Cardiac fibroblast (primary cell): ENCODE measurements around the gene SCFD1.
A peak's percentile ranks its signal among the peaks of the same experiment; 100 is the strongest.

Experiments used
- DNase-seq, 2 donors: peaks; one replicate each; pipeline versions ENCODE4 v3.0.0 to v3.0.0-alpha.2; 2010; ENCODE audit warnings: low read depth in 2 of 2
- H3K4me3 ChIP-seq, 2 donors: replicated peaks in 1 of 2; 1 replicate in 1 of 2; 2 replicates in 1 of 2; pipeline ENCODE4 v1.5.1; 2011; ENCODE audit warnings: low read depth in 2 of 2, low read length in 2 of 2, mild to moderate bottlenecking in 2 of 2, moderate library complexity in 1 of 2
- CTCF ChIP-seq: IDR thresholded peaks from one replicate; pipeline ENCODE4 v1.5.1; 2011; ENCODE audit warnings: low read depth, mild to moderate bottlenecking, low read length, inconsistent platforms

SCFD1 gene

GRCh38 chr14:30725763-30726162 is 103.6 kb downstream of the SCFD1 start:
- no peak for TF ChIP-seq CTCF
- peak in 1 of 2 donors; percentile 4 for DNase-seq

GRCh38 chr14:30728471-30728870 is 106.4 kb downstream of the SCFD1 start:
- no peak overlapping the region for H3K4me3 ChIP-seq
- TF ChIP-seq CTCF: no peak
- no peak for DNase-seq

More at GRCh38 chr14:30725763-30726162, 103.6 kb downstream of the SCFD1 start:
- H3K4me3 ChIP-seq: no peak overlapping the region

GRCh38 chr14:30737916-30738315 is 115.8 kb downstream of the SCFD1 start:
- no peak for DNase-seq
- TF ChIP-seq CTCF: no peak
- no peak overlapping the region for H3K4me3 ChIP-seq

GRCh38 chr14:30738978-30739377 is 116.9 kb downstream of the SCFD1 start:
- no peak overlapping the region for H3K4me3 ChIP-seq
- no peak for TF ChIP-seq CTCF
- no peak for DNase-seq

GRCh38 chr14:30748343-30748742 is 126.2 kb downstream of the SCFD1 start:
- H3K4me3 ChIP-seq: no peak overlapping the region
- DNase-seq: no peak
- TF ChIP-seq CTCF: no peak

GRCh38 chr14:30751646-30752416 is 129.7 kb downstream of the SCFD1 start:
- H3K4me3 ChIP-seq: no peak overlapping the region
- DNase-seq: no peak
- TF ChIP-seq CTCF: no peak

- no peak overlapping the region for H3K4me3 ChIP-seq
- no peak for TF ChIP-seq CTCF
- no peak for DNase-seq
These were observed 131.3 kb downstream of the SCFD1 start for GRCh38 chr14:30753452-30753851.
